Motor neuron (in vitro differentiated cells): ENCODE measurements around the gene NUDT2. TPM values are rescaled to one million over a fixed set of nuclear protein-coding genes. Genes with fewer than 3 reads are reported as not detected.

Experiments used
- ATAC-seq, 8 experiments: fragments of 200-7000 bp; cut with Tn5 transposase; replicated peaks in 6 of 8; 2 replicates each; pipeline ENCODE4 v1.8.0; 2021; ENCODE audit warnings: mild to moderate bottlenecking in 8 of 8, moderate library complexity in 8 of 8
- H3K27ac ChIP-seq, 2 donors: fragments of 250-450 bp; sonication (Bioruptor Pico); 2 replicates each; pipeline ENCODE4 v1.9.0; 2021; ENCODE audit warnings: antibody characterized with exemption in 2 of 2, mild to moderate bottlenecking in 2 of 2, moderate library complexity in 1 of 2
- H3K4me1 ChIP-seq, 2 donors: fragments of 250-450 bp; sonication (Bioruptor Pico); replicated peaks in 1 of 2; 2 replicates each; pipeline ENCODE4 v1.6.1; 2021; ENCODE audit warnings: antibody characterized with exemption in 2 of 2, mild to moderate bottlenecking in 2 of 2, moderate library complexity in 1 of 2
- H3K4me3 ChIP-seq, 5 donors: fragments of 250-450 bp; sonication (Bioruptor Pico); 2 replicates each; pipeline ENCODE4 v1.9.0; 2021; ENCODE audit warnings: antibody characterized with exemption in 5 of 5, mild to moderate bottlenecking in 5 of 5, moderate library complexity in 4 of 5
- WGBS, 10 experiments: fragments of 450-650 bp; shearing (Covaris generic); methylation state at CpG; one replicate each; pipeline ENCODE4 v1.0.0; 2022; 5-methylcytosine and 5-hydroxymethylcytosine counted together
- in situ Hi-C, 9 experiments: fragments of 400-800 bp; cut with MboI; loops; one replicate each; pipeline ENCODE4 v1.15.0; 2021; ENCODE audit warnings: low sequenced_read_pairs in 9 of 9, low pct_unique_long_range_greater_than_20kb in 2 of 9; ENCODE audit not compliant: unreplicated experiment in 9 of 9
- total RNA-seq, 8 experiments: library from RNA; unstranded; fragments of 300-600 nt; gene quantifications; 2 replicates each; pipeline versions ENCODE4 v1.2.3 to v1.2.4, GENCODE V29; 2022

The NUDT2 gene
- total RNA-seq, 8 experiments from 2014 or later, result 20.5 to 43.7 (median 30.5) TPM

DNA sequence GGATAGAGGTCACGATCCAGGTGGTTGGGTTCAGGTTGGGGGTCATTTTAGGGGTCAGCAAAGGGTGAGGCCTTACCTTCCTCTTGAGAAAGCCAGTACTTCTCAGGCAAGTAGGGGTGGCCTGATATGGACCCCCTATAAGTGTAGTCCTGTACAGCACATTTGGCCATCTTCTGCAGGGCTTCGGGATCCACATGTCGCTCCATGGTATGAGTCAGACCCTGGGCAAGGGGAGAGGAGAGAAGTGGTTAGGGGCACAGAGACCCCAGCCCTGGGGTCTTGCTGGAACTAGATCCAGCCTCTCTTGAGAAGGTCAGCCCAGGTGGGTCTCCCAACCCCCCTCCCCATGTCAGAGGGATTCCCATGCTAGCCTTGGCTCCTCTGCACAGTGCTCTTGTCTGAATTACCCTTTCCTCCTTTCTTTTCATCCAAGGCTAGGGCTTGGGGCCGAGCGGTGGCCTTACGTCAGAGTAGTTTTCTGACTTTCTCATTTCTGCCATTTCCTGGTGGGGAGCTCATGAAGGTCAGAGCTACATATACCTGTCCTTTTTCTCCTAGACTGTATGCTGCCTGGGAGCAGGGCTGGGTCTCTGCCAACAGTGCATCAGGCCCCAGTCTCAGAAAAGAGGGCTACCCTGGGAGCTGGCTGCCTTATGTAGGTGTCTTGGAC is 56.3 kb downstream of the NUDT2 start:
- ATAC-seq, result no peak
- no peak overlapping the region for H3K4me3 ChIP-seq
- no peak overlapping the region for H3K27ac ChIP-seq
- in situ Hi-C loops, result no loop called here
- 33 to 100% (median 76%) methylated on average over 1 to 4 of the region's 6 CpGs; no CpG with 5 or more reads in 1 of the 10 experiments for WGBS, 10 experiments
- H3K4me1 ChIP-seq, result peaks cover 10 to 14% of the 10 kb centered on the region in 2 donors

DNA sequence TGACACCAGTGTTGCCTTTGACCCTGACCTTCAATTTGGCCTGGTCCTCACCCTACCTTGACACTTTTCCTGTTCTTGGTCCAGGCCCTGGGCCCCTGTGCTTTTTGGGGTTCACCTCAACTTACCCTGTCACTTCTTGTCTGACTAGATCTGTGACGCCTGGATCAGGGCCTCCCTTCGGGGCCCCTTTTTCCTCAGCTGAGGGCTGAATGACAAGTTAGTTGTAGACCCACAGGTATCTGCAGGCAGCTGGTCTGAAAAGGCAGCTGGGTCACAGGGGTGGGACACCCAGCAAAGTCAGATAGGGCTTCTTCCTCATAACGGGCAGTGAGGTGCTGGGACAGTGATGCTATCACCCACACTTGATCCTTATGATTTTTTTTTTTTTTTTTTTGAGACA is 57.3 kb downstream of the NUDT2 start:
- Histone ChIP-seq H3K4me3 (no peak overlapping the region), H3K4me1 (peaks cover 4 to 10% of the 10 kb centered on the region in 2 donors), H3K27ac (no peak overlapping the region)
- in situ Hi-C loops, result no loop called here
- 35 to 100% (median 86%) methylated on average over 1 to 3 of the region's 3 CpGs; no CpG with 5 or more reads in 3 of the 10 experiments for WGBS, 10 experiments
- no peak for ATAC-seq

DNA sequence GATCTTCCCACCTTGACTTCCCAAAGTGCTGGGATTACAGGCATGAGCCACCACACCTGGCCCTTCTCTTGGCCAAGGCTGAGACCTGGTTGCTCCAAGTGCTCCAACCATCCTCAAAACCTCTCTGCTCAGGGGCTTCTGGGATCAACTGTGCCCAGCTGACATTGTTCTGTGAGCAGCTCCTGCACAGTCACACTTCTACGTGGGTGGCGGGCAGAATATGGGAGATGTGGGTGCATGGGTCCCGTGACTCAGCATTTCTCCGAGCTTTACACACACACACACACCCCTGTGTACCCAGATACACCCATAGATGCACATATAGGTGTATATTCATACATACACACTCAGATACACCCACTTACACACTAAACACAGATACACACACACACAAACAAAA is 57.9 kb downstream of the NUDT2 start:
- Histone ChIP-seq H3K4me3 (no peak overlapping the region), H3K4me1 (peaks cover 2 to 7% of the 10 kb centered on the region in 2 donors), H3K27ac (no peak overlapping the region)
- in situ Hi-C loops, result no loop called here
- WGBS, 10 experiments, result 80 to 90% methylated on average over 1 to 2 of the region's 4 CpGs; no CpG with 5 or more reads in 8 of the 10 experiments
- no peak for ATAC-seq

DNA sequence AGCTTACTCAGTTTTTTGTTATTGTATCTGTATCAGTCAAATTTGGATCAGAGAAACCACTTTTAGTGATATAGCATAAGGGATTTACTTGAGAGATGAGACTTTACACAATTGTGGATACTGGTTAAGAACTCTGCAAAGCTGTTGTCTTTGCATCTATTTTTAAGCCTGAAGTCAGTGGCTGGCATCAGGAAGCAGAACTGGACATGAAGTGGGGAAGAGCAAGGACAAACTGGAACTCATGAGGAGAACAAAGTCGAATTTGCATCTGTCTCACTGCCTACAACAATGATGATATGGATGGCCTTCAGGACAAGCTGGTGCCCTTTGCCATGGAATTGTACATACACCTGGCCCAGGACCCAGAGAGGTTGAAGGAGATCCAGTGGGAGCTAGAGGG is 63.1 kb downstream of the NUDT2 start:
- Histone ChIP-seq H3K4me1 (no peaks in the 10 kb centered on the region), H3K27ac (no peak overlapping the region), H3K4me3 (no peak overlapping the region)
- no peak for ATAC-seq
- in situ Hi-C loops, result no loop called here
- 0 to 57% (median 19%) methylated on average over 1 of the region's 1 CpG; no CpG with 5 or more reads in 4 of the 10 experiments for WGBS, 10 experiments

Other genes starting within 250 kb of the NUDT2 start
- gene DCAF12, start 202.9 kb upstream of the NUDT2 start, total RNA-seq, result 10 to 100 TPM; 15.8 to 32.7 (median 22.8) TPM
- gene UBAP1, start 150.5 kb upstream of the NUDT2 start, total RNA-seq, result 10 to 100 TPM; 18.6 to 52.2 (median 31.7) TPM
- 1 to 10 TPM in 5 of 8 experiments, under 1 TPM in 3; 0.36 to 6.3 (median 2.1) TPM for gene KIF24, start 301 bp upstream of the NUDT2 start, total RNA-seq
- gene MYORG, start 47.3 kb downstream of the NUDT2 start, total RNA-seq, result 10 to 100 TPM in 1 of 8 experiments, 1 to 10 TPM in 5, under 1 TPM in 2; 0.31 to 11.4 (median 2.4) TPM
- 10 to 100 TPM in 6 of 8 experiments, 1 to 10 TPM in 2; 7.5 to 55.6 (median 41.0) TPM for gene FAM219A, start 129.0 kb downstream of the NUDT2 start, total RNA-seq
- gene DNAI1, start 129.2 kb downstream of the NUDT2 start, total RNA-seq, result 10 to 100 TPM in 1 of 8 experiments, 1 to 10 TPM in 6, under 1 TPM in 1; 0.61 to 11.5 (median 2.4) TPM
- 10 to 100 TPM in 6 of 8 experiments, 1 to 10 TPM in 2; 3.9 to 25.4 (median 18.8) TPM for gene ENHO, start 193.4 kb downstream of the NUDT2 start, total RNA-seq